GM18505 (cell line): ENCODE data around the gene ATP9B.
A peak's percentile ranks its signal among the peaks of the same experiment; 100 is the strongest.

Experiments used
- ATAC-seq: cut with Tn5 transposase; IDR thresholded peaks from one replicate; pipeline ENCODE4 v1.9.1; 2021; ENCODE audit not compliant: unreplicated experiment
- POLR2A ChIP-seq: IDR thresholded peaks from 4 replicates; pipeline ENCODE4 v1.6.1; 2011; ENCODE audit warnings: borderline replicate concordance; ENCODE audit not compliant: insufficient read depth, insufficient read length; ENCODE audit errors: extremely low read depth

ATP9B gene

GRCh38 chr18:79385708-79386341 lies 316.6 kb downstream of the ATP9B start:
- no peak for ATAC-seq
- no peak for TF ChIP-seq POLR2A

DNA sequence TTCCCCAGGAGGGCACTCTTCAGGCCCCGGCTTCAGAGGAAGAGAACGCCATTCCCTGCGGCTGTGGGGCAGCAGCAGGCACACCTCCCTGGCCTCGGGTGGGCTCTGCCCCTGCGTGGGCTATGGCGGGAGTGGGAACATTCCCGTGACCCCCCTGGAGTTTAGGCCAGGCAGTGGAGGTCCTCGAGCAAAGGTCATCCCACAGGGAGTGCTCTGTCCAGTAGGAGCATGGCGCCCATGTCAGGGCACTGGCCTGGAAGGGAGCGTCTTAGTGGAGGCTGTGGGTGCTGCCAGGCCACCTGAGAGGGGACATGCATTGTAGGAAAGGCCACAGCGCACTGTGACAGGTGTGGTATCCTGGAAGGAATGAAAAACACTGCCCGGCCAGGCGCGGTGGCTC lies 317.4 kb downstream of the ATP9B start:
- no peak for TF ChIP-seq POLR2A
- no peak for ATAC-seq

DNA sequence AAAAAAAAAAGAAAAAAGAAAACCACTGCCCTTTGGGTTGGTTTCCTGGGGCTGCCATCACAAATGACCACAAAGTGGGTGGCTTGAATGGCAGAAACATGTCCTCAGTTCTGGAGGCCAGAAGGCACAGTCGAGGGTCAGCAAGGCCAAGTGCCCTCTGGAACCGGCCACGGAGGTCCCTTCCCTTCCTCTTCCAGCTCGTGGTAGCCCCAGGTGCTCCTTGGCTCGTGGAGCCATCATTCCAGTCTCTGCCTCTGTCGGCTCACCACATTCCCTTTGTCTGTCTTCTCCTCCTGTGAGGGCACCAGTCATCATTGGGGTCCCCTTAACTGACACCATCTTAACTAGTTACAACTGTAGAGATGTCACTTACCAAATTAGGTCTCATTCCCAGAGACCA lies 318.0 kb downstream of the ATP9B start:
- no peak for TF ChIP-seq POLR2A
- ATAC-seq, result no peak

DNA sequence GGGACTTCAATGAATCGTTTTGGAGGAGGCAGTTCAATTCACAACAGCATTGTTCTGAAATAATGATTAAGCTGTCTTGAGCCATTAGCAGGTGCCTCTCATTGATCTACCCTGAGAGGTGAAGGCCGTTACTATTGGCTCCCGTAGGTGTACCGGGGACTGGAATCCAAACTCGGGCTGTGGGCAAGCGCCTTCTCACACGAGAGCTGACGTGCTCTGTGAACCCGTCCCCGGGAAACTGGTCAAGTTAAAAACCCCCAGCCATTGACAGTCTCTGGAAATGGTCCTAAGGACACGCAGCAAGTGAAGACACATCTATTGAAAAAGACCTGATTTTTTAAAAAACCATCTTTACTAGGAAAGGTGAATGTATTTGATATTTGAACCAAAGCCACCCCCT lies 318.4 kb downstream of the ATP9B start:
- no peak for TF ChIP-seq POLR2A
- no peak for ATAC-seq

DNA sequence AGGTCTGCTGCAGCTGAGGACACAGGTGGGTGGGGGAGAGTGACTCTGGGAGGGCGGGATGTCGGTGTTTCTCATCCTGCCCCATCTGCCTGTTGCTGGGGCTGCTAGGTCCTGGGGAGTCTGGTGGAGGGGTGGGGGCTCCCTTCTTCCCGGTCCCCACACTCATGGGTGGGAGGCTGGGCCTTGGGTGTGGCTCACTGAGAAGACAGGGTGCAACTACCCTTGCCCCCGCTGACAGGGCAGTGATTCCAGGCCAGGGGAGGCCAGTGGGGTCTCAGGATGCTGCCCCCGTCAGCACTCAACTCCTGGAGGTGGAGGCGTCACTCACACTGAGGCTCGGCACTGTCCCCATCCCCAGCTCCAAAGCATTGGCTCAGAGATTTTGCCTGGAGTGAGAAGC lies 318.8 kb downstream of the ATP9B start:
- TF ChIP-seq POLR2A, result no peak
- ATAC-seq, result no peak

DNA sequence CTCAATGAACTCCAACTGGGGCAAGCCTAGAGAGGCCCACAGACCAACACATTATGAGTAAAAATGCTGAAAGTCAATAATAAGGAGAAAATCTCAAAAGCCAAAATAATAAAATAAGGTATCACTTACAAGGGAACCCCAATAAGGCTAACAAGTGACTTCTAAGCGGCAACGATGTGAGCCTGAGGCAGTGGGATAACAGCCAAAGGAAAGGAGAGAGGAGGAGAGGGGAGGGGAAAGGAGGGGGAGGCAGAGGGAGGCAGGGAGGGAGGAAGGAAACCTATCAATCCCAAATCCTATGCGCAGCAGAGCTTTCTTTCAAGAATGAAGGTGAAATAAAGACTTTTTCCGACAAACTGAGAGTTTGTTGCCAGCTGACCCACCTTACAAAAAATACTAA lies 320.5 kb downstream of the ATP9B start:
- ATAC-seq, result no peak
- no peak for TF ChIP-seq POLR2A

GRCh38 chr18:79392226-79392625 lies 323.0 kb downstream of the ATP9B start:
- TF ChIP-seq POLR2A, result no peak
- no peak for ATAC-seq

DNA sequence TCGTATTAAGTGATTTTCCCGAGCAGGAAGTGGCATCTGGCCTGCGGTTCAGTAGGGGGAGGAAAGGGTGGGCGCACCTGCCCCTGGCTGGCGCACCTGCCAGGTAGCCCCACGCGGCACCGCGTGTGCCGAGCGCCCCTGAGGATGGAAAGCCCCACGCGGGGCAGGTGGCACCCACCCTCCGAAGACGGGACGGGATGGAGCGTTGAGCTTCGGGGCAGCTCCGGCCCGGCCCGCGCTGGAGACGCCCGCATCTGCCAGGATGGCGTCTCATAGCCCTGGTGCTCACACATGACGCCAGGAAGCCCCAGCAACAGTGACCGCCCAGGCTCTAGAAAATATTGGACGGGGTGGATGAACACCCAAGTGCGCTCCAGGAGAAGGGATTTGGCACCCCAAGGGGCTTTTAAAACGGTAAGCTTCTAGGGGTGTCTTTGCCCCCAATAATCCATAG lies 324.0 kb downstream of the ATP9B start:
- TF ChIP-seq POLR2A, result no peak
- no peak for ATAC-seq

DNA sequence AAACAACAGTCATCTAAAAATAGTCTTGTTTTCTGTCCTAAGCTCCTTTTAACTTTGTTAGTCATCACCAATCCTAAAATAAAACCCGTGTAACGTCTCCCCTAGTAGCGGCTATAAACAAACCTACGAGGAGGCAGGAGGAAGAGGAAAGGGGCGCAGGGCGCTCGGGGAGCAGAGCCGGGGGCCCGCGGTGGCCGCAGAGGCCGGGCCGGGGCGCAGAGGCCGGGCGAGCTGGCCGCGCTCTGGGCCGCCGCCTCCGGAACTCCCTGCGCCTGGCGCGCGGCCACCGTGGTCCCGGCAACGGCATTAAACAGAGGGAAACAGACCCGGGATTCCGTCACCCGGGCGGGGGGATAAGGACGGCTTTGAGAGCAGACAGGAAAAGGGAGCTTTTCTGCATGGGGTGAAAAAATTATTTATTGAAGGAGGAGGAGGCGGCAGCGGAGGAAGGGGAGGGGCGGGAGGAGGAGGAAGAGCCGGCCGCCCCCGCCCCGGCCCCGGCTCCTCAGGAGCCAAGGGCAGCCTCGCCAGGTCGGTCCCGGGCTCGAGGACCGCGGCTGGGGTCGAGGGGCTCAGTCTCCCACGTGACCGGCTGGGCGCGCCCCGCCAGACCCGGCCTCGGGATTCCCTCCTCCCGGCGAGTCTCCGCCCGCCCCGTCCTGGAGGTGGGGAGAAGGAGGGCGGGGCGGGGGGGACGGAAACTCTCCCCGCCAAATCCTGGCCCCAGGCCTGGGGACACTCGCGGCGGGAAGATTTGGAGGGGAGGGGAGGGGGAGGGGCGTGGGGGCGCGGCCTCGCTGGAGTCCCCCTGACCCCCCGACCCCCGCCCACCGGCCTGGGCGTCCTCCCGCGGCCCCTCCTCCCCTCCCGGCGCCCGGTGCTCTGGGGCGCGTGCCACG lies 324.7 kb downstream of the ATP9B start:
- peak; percentile 20 for TF ChIP-seq POLR2A
- ATAC-seq, result no peak

- no peak for ATAC-seq
- no peak for TF ChIP-seq POLR2A
These were observed 325.5 kb downstream of the ATP9B start for GRCh38 chr18:79394534-79395307.

DNA sequence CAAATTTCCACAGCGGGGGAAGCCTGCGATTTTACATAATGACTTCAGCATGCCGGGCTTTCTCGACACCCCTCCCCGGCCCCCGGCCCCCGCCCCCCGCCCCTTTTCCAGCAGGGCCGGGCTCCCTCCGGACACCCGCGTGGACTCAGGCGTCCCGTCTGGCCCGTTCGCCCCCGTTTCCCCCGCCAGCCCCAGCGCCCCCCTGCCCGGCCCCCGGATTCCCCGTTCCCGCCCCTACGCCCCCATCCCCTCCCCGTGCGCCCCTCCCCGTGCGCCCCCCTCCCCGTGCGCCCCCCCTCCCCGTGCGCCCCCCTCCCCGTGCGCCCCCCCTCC lies 326.1 kb downstream of the ATP9B start:
- no peak for ATAC-seq
- no peak for TF ChIP-seq POLR2A

- no peak for ATAC-seq
- TF ChIP-seq POLR2A, result peak; percentile 53
These were observed 326.7 kb downstream of the ATP9B start, which contains the start of gene NFATC1 for GRCh38 chr18:79395761-79396404. TSS of gene NFATC1 (plus strand) at chr18:79395930. CDS start at chr18:79396225, 295 bp downstream.
